Esophagus muscularis mucosa (tissue), 4 donors: ENCODE results near the gene AIF1L. TPM values are rescaled to one million over a fixed set of nuclear protein-coding genes. Genes with fewer than 3 reads are reported as not detected.

Experiments used
- DNase-seq: peaks from one replicate; pipeline ENCODE4 v3.0.0-alpha.2; 2017; ENCODE audit errors: extremely low spot score
- H3K27ac ChIP-seq, 4 donors: fragments of 200-600 bp; sonication (generic); replicated peaks in 1 of 4; 1 replicate in 3 of 4; 2 replicates in 1 of 4; pipeline ENCODE4 v1.5.1; 2016 to 2019; ENCODE audit warnings: mild to moderate bottlenecking in 1 of 4
- H3K27me3 ChIP-seq, 4 donors: fragments of 200-600 bp; sonication (generic); one replicate each; pipeline versions ENCODE4 v1.5.1 to v1.6.0; 2016 to 2019
- H3K36me3 ChIP-seq, 4 donors: fragments of 200-600 bp; sonication (generic); one replicate each; pipeline ENCODE4 v1.5.1; 2016 to 2019
- H3K4me1 ChIP-seq, 4 donors: fragments of 200-600 bp; sonication (generic); one replicate each; pipeline ENCODE4 v1.5.1; 2016 to 2019
- H3K4me3 ChIP-seq, 4 donors: fragments of 200-600 bp; sonication (generic); 1 replicate in 2 of 4; 2 replicates in 2 of 4; pipeline ENCODE4 v1.5.1; 2016 to 2019; ENCODE audit warnings: mild to moderate bottlenecking in 4 of 4, moderate library complexity in 1 of 4
- H3K9me3 ChIP-seq, 4 donors: fragments of 200-600 bp; sonication (generic); 1 replicate in 3 of 4; 2 replicates in 1 of 4; pipeline ENCODE4 v1.5.1; 2016 to 2019
- EP300 ChIP-seq: sonication (generic); formaldehyde crosslinking; IDR thresholded peaks from one replicate; pipeline ENCODE4 v1.6.1; 2017; ENCODE audit warnings: antibody characterized with exemption
- POLR2A ChIP-seq: fragments of 450-650 bp; IDR thresholded peaks from one replicate; pipeline ENCODE4 v1.6.1; 2017; ENCODE audit warnings: antibody characterized with exemption, moderate library complexity, mild to moderate bottlenecking, low read depth
- POLR2AphosphoS5 ChIP-seq, 2 donors: sonication (generic); formaldehyde crosslinking; IDR thresholded peaks; one replicate each; pipeline ENCODE4 v1.6.1; 2017; ENCODE audit warnings: antibody characterized with exemption in 2 of 2
- WGBS: methylation state at CpG from one replicate; pipeline ENCODE4 v1.1.5; 2018; 5-methylcytosine and 5-hydroxymethylcytosine counted together
- intact Hi-C: fragments of 100-400 bp; cut with DNase I; formaldehyde crosslinking; loops from one replicate; pipeline ENCODE4 v1.15.1; 2023
- total RNA-seq, 4 donors: library from RNA; depleted of rRNA; stranded (reverse); fragments of >200 nt; gene quantifications; one replicate each; pipeline versions ENCODE4 v1.1.0 to v1.2.1, GENCODE V29; 2016
- TF ChIP-seq, protein P1 (sequence below), 3 experiments: fragments of 200-600 bp in 2 of 3; fragments of 450-650 bp in 1 of 3; sonication (generic) in 2 of 3; IDR thresholded peaks; one replicate each; pipeline ENCODE4 v1.5.1; 2017 to 2019; ENCODE audit warnings: antibody characterized with exemption in 3 of 3, mild to moderate bottlenecking in 2 of 3, moderate library complexity in 1 of 3

The AIF1L gene
- total RNA-seq, 4 donors from 2014 or later = 9.1 to 24.8 (median 19.3) TPM

DNA sequence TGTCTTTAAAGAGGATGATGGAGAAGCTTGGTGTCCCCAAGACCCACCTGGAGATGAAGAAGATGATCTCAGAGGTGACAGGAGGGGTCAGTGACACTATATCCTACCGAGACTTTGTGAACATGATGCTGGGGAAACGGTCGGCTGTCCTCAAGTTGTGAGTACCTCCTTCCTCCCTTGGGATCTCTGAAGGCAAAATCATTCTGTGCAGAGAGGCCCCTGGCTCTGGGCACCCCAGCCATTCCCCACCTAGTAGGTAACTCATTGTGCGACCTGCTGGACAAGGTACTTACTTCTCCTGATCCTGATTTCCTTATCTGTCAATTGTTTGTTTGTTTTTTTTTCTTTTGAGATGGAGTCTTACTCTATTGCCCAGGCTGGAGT is 21.4 kb downstream of the AIF1L start:
- Histone ChIP-seq H3K27me3 (peaks cover 0 to 19% (median 0%) of the 10 kb centered on the region in 4 donors), H3K36me3 (peaks cover 0 to 69% (median 10%) of the 10 kb centered on the region in 4 donors), H3K4me1 (peaks cover 0 to 7% (median 2%) of the 10 kb centered on the region in 4 donors), H3K27ac (peak overlapping the region in 3 of 4 donors; percentile 38 to 66 (median 44)), H3K9me3 (no peaks in the 10 kb centered on the region), H3K4me3 (no peak overlapping the region)
- TF ChIP-seq EP300 = no peak
- TF ChIP-seq, protein P1, sequence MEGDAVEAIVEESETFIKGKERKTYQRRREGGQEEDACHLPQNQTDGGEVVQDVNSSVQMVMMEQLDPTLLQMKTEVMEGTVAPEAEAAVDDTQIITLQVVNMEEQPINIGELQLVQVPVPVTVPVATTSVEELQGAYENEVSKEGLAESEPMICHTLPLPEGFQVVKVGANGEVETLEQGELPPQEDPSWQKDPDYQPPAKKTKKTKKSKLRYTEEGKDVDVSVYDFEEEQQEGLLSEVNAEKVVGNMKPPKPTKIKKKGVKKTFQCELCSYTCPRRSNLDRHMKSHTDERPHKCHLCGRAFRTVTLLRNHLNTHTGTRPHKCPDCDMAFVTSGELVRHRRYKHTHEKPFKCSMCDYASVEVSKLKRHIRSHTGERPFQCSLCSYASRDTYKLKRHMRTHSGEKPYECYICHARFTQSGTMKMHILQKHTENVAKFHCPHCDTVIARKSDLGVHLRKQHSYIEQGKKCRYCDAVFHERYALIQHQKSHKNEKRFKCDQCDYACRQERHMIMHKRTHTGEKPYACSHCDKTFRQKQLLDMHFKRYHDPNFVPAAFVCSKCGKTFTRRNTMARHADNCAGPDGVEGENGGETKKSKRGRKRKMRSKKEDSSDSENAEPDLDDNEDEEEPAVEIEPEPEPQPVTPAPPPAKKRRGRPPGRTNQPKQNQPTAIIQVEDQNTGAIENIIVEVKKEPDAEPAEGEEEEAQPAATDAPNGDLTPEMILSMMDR (IDR thresholded peaks at IDR 0.05) = no peak
- TF ChIP-seq POLR2AphosphoS5 (IDR thresholded peaks at IDR 0.05) = no peak
- no peak for TF ChIP-seq POLR2A
- no peak for DNase-seq
- intact Hi-C loops = no loop called here
- WGBS = 87% methylated on average over 4 of the region's 4 CpGs

DNA sequence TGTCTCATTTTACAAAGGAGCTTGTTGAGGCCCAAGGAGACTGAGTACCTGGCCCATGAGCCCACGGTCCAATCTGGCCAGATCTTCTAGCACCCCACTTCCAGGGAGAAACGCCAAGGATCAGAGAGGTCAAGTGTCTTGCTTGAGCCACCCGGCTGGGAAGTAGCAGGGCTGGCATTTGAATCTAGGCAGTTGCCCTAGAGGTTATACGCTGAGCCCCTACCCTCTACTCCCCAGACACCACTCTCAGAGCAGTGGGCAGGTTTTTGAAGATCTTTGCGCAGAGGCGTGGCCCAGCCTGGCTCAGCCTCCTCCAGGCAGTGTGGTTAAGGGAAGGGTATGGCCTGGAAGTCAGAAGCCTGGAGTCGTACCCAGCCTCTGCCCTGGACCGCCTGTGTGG is 23.3 kb downstream of the AIF1L start:
- Histone ChIP-seq H3K4me1 (peaks cover 3 to 9% (median 5%) of the 10 kb centered on the region in 4 donors), H3K27me3 (peaks cover 0 to 19% (median 0%) of the 10 kb centered on the region in 4 donors), H3K4me3 (no peak overlapping the region), H3K9me3 (no peaks in the 10 kb centered on the region), H3K27ac (no peak overlapping the region), H3K36me3 (peaks cover 0 to 64% (median 10%) of the 10 kb centered on the region in 4 donors)
- intact Hi-C loops = no loop called here
- TF ChIP-seq, protein P1 (IDR thresholded peaks at IDR 0.05) = no peak
- TF ChIP-seq POLR2AphosphoS5 (IDR thresholded peaks at IDR 0.05) (no peak), EP300 (no peak)
- WGBS = 95% methylated on average over 6 of the region's 8 CpGs
- no peak for DNase-seq

DNA sequence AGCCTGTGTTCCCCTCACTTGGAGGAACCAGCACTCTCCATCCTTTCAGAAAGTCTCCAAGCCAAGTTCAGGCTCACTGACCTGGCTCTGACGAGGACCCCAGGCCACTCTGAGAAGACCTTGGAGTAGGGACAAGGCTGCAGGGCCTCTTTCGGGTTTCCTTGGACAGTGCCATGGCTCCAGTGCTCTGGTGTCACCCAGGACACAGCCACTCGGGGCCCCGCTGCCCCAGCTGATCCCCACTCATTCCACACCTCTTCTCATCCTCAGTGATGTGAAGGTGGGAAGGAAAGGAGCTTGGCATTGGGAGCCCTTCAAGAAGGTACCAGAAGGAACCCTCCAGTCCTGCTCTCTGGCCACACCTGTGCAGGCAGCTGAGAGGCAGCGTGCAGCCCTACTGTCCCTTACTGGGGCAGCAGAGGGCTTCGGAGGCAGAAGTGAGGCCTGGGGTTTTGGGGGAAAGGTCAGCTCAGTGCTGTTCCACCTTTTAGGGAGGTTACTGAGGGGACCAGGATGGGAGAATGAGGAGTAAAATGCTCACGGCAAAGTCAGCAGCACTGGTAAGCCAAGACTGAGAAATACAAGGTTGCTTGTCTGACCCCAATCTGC is 24.4 kb downstream of the AIF1L start:
- Histone ChIP-seq H3K4me3 (no peak overlapping the region), H3K27ac (no peak overlapping the region), H3K9me3 (no peaks in the 10 kb centered on the region), H3K4me1 (peaks cover 8 to 12% (median 10%) of the 10 kb centered on the region in 4 donors), H3K36me3 (peaks cover 0 to 54% (median 10%) of the 10 kb centered on the region in 4 donors), H3K27me3 (peaks cover 0 to 19% (median 0%) of the 10 kb centered on the region in 4 donors)
- 99% methylated on average over 6 of the region's 7 CpGs for WGBS
- TF ChIP-seq POLR2AphosphoS5 (IDR thresholded peaks at IDR 0.05) = no peak
- TF ChIP-seq, protein P1 (IDR thresholded peaks at IDR 0.05) = no peak
- TF ChIP-seq POLR2A = no peak
- no peak for TF ChIP-seq EP300
- intact Hi-C loops = no loop called here
- DNase-seq = no peak

- 90% methylated on average over 2 of the region's 2 CpGs for WGBS
- H3K36me3 ChIP-seq = peaks cover 0 to 54% (median 10%) of the 10 kb centered on the region in 4 donors
- H3K4me3 ChIP-seq = no peak overlapping the region
- intact Hi-C loops = no loop called here
- TF ChIP-seq, protein P1 (IDR thresholded peaks at IDR 0.05) = no peak
- no peak for TF ChIP-seq POLR2AphosphoS5 (IDR thresholded peaks at IDR 0.05)
- no peak for TF ChIP-seq EP300
- TF ChIP-seq POLR2A = no peak
- no peak overlapping the region for H3K27ac ChIP-seq
- H3K9me3 ChIP-seq = no peaks in the 10 kb centered on the region
- peaks cover 11 to 16% (median 13%) of the 10 kb centered on the region in 4 donors for H3K4me1 ChIP-seq
- H3K27me3 ChIP-seq = peaks cover 0 to 19% (median 0%) of the 10 kb centered on the region in 4 donors
- DNase-seq = no peak
Observed at GRCh38 chr9:131121346-131121745, 25.0 kb downstream of the AIF1L start.

DNA sequence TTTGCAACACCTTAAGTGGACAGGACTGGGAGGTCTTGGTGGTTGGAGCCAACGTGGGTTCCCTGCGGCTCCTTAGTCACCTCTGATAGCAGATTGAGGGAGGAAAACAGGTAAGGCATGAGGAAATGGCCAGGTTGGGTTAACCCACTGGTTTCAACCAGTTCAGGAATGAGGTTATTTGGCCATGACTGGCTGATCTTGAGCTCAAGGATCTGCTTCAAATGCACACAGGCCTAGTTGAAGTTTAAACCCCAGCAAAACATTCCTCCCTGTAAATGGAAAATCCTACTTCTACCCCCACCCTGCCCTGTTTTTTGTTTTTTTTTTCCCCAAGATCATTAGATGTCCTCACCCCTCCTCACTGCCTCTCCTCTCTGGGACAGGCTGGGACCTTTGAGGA is 25.8 kb downstream of the AIF1L start:
- WGBS = 86% methylated on average over 2 of the region's 2 CpGs
- no peaks in the 10 kb centered on the region for H3K9me3 ChIP-seq
- peaks cover 0 to 54% (median 11%) of the 10 kb centered on the region in 4 donors for H3K36me3 ChIP-seq
- peaks cover 0 to 15% (median 0%) of the 10 kb centered on the region in 4 donors for H3K27me3 ChIP-seq
- peaks cover 19 to 23% (median 21%) of the 10 kb centered on the region in 4 donors for H3K4me1 ChIP-seq
- no peak overlapping the region for H3K27ac ChIP-seq
- TF ChIP-seq POLR2A = no peak
- TF ChIP-seq POLR2AphosphoS5 (IDR thresholded peaks at IDR 0.05) = no peak
- TF ChIP-seq, protein P1 (IDR thresholded peaks at IDR 0.05) = no peak
- no peak for TF ChIP-seq EP300
- intact Hi-C loops = no loop called here
- no peak overlapping the region for H3K4me3 ChIP-seq
- no peak for DNase-seq
